ENCODE results near the gene MYO1F.
A peak's percentile ranks its signal among the peaks of the same experiment; 100 is the strongest.
"Not testable (repeated sequence)": the region's sequence is repeated elsewhere in the genome, so short reads cannot be mapped to it uniquely, and the experiment has no call there.

Gene MYO1F

DNA sequence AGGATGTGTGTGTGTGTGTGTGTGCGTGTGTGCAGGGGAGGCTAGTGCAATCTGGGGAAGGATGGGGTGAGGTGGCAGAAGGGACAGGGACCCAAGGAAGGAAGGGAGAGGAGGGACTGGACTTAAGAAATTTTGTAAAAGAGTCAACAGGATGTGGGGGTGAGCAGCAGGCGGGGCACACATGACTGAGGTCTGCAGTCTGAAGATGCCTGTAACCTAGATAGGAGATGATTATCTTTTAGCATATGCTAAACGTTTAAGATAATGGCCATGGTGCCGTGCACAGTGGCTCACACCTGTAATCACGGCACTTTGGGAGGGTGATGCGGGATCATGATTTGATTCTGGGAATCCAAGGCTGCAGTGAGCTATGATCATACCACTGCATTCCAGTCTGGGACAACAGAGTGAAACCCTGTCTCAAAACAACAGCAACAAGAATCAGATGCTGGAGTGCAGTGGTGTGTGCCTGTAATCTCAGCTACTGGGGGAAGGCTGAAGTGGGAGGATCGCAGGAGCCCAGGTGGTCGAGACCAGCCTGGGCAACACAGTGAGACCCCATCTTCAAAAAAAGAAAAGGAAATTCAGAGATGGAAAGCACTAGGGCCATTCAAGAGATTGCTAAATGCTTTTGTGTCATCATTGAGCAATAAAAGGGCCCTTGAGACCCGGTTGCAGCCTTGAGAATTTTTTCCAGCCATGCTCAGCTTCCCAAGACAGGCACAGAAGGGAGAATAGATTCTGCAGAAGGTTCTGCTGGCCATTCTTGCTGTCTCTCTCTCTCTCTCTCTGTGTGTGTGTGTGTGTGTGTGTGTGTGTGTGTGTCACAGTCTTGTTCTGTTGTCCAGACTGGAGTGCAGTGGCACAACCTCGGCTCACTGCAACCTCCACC is 59.4 kb downstream of the MYO1F start:
- DNase-seq (ENCODE audit: low read depth in 2 of 2): no peak

DNA sequence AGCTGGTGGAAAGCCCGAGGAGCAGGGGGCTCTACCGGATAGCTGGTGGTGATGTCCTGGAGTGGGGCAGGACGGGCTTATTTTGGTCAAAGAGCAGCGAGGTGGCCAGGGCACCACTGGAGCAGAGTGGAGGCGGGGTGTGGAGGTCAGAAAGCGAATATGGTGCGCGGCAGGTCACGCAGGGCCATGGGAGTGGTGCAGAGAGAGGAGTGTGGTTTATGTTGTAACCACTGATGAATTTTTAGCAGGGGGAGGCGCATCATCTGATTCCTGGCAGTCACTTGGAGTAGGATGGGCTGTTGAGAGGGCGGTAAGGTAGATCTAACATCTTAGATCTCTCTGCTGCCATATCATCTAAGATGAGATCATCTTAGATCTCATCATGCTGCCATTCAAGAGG is 61.9 kb downstream of the MYO1F start:
- no peak for DNase-seq (ENCODE audit: low read depth in 2 of 2)

DNA sequence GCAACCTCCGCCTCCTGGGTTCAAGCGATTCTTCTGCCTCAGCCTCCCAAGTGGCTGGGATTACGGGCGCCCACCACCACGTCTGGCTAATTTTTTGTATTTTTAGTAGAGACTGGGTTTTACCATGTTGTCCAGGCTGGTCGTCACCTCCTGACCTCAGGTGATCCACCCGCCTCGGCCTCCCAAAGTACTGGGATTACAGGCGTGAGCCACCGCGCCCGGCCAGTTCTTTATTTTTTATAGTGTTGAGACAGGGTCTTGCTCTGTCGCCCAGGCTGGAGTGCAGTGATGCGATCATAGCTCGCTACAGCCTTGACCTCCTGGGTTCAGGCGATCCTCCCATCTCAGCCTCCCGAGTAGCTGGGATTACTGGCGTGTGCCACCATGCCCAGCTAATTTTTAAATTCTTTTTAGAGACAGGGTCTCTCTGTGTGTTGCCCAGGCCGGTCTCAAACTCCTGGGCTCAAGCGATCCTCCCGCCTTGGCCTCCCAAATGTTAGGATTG is 62.7 kb downstream of the MYO1F start:
- DNase-seq (ENCODE audit: low read depth in 2 of 2): not testable (repeated sequence)

DNA sequence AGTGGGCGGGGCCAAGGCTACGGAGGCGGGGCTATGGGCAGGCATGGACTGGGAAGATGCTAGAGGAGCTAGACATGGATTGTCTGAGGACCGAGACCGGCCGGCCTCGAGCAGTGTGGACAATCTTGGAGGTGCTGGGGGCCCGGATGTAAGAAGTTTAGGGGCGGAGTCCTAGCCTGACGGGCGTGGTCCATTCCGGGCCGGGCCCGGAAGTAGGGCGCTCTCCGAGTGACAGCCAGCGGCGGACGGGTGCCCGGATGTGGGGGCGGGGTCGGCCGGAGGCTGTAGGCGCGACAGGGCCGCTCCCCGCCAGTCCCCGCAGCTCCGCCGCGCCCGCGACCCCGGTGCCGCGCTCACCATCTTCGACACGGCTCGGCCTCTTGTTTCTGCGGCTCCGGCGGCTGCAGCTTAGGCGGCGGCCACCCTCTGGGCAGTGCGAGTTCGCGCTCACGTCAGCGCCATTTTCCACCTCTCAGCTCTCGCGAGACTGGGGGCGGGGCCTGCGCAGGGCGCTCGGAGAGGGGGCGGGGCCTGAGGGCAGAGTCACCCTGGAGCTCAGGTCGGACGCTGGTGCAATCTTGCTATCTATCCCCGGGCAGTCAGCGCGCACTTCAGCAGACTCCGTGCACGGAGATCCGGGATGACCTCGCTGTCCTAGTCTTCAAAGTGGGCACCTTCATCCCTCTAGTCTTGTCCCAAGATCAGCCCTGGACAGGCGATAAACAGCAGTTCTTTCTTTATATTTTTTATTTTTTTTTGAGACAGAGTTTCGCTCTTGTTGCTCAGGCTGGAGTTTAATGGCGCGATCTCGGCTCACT is 63.3 kb downstream of the MYO1F start, which contains the start of gene ZNF414:
Gene ZNF414, minus strand, starts transcription at position 481 of the 818 bp plus-strand sequence. Its CDS starts 121 bp downstream, at position 360.
- DNase-seq (ENCODE audit: low read depth in 2 of 2): peak; percentile 97 to 99

DNA sequence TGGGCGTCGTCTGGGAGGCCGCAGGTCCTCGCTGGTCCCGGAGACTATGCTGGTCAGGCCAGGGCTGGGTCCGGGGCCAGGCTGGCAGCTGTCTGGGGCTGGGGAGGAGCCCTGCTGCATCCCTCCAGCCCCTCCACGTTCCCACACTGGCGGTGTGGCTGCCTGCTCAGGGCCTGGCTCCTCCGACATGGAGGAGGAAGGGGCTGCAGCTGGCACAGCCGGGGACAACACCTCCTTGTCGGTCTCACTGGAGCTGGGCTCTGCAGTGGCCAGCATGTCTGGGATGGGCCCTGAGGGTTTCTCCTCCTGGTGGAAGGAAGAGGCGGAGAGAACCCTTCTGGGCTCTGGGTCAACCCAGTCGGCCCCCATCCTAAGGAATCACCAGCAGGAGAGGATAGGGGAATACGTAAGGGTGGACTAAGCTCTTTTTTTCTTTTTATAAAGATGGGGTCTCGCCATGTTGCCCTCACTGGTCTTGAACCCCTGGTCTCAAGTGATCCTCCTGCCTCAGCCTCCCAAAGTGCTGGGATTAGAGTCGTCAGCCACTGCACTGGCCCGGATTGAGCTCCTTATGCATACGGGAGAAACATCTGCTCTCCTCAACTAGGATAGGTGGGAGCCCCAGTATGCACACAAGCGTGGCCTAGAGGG is 64.1 kb downstream of the MYO1F start:
- DNase-seq (ENCODE audit: low read depth in 2 of 2): no peak

DNA sequence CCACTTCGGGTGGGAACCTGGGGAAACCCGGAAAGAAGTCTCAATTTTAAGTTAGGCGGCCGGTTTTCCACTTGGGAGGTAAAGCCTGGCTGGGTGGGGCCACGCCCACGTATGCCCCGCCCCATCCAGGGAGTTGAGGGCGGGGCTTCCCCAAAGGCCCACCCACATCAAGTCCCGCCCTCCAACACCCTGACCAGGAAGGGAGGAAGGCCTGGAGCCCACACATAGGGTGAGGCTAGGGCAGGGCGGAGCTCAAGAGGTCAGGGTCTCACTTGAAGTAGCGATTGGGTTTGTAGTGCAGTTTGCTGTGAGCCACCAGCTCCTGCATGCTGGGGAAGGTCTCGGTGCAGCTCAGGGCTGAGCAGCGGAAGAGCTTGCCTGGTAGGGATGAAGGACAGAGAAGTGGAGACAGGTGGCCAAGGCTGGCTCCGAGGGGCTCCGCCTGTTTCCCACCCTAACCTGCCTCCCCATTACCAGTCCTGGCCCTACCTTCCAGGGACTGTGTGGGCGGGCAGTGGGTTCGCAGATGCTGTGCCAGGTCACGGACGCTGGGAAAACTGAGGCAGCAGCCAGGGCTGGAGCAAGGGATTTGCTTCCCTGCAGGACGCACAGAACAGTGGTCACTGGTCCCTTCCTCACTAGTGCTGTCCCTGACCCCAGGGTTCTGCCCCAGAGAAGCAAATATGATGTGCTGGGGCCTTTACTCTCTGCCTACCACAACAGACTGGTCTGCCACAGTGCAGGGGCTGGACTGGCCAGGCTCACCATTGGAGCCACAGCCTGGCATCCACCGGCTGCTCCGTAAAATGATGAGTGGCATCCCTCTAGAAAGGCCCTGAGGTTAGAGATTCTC is 64.9 kb downstream of the MYO1F start:
- DNase-seq (ENCODE audit: low read depth in 2 of 2): no peak

DNA sequence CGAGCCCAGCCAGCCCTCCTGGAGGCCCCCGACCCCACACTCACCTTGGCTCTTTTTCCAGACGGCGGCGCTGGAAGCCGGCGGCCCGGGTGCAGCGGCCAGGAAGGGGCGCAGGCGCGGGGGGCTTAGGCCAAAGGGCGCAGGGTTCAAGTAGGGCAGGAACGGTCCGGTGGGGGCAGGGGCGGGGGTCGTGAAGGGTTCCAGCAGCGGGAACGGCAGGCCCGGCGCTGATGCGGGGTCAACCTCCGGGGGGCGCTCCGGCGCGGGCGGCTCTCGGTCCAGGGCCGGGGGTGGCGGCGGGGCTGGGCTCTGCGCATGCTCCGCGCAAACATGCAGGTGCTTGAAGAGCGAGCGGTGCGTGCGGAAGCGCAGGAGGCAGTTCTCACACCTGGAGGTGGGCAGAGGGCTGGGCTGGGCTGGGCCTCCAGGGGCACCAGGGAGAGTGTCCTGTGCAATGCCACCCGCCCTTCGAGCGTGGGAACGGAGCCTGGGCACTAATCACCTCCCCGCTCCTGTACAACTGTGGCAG is 65.6 kb downstream of the MYO1F start:
- DNase-seq (ENCODE audit: low read depth in 2 of 2): no peak

DNA sequence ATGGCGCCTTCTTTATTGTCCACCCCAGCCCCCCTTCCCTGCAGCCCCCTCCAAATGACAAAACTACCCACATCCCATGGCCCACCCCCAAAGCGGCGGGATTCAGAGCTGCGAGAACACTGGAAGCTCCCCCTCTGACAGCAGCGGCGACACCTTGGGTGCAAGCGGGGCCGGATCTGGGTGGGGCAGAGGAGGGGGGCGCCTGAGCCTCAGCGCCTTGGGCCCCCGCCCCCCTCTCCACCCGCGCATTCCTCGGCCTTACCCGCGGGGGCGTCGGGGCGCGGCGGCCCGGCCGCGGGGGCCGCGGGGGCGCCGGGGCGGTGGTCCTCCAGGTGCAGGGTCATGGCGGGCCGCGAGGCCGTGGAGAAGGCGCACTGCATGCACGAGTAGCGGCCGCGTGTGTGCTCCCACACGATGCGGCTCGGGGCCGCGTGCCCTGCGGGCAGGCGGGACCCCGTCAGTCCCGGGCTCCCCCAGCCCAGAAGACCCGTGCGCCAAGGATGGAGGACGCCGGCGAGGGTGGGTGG is 66.6 kb downstream of the MYO1F start:
- DNase-seq (ENCODE audit: low read depth in 2 of 2): no peak

DNA sequence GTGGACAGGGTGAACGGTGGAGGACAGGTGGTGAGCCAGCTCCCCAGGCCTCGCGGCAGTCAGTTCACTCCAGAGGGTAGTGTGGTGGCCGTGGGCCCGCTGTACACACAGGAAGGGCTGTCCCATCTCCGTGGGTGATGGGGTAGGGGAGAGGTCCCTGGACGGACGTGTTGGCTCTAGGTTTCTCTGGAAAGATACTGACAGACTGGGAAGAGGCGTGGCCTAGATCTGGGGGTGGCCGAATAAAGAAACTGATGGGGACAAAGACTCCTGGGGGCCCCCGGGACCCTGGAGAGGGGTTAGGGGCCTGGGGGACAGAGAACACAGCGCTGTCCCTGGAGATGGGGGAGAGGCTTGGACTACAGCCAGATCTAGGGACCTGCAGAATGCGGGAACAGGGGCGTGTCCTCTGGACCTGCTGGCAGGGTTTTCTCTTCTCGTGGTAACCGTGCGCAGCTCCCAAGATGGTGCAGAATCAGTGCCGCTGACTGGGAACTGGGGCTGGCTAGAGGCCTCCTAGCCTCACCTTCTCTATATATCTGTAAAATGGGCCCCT is 70.8 kb downstream of the MYO1F start:
- DNase-seq (ENCODE audit: low read depth in 2 of 2): no peak

DNA sequence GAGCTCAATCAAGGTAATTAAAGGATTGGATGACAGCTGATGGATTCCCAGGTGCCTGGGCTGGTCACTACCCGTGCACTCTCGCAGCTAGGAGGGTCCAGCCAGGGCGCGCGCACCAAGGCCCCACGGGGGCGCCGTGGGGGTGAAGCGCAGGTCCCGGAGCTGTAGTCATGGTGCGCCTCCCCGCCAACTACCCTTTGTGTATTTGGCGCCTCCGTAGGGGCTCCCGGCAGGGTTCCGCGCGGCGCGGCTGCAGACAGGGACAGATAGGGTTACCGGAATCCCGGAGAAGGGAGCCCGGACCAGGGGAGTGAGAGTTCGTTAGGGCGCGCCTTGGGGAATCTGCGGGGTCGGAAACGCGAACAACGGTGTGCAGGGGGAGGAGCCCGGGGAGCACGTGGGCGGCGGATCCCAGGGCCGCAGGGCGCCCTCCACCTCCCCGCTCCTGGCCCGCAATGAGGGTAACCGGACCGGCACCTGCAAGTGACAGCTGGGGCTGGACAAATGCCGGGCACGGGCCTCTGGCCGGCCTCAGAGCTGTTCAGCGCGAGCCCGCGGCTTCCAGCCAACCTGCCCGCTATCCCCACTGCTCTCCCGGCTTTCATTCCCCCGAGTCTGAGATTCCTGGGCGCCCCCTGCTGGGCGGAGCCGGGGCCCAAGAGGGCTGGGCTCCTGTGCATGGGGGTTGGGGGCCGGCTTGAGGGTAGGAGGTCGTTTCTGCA is 71.4 kb downstream of the MYO1F start:
- DNase-seq (ENCODE audit: low read depth in 2 of 2): peak; percentile 68 to 73

DNA sequence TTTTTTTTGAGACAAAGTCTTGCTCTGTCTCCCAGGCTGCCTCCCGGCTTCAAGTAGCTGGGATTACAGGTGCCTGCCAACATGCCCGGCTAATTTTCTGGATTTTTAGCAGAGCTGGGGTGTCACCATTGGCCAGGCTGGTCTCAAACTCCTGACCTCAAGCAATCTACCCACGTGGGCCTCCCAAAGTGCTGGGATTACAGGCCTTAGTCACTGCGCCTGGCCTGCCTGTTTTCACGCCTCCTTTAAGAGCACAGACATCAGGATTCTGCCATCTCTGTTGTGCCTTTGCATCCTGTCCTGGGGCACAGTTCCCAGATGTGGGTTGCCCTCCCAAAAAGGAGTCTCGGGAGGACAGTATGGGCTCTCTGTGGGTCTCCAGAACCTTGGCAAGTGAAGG is 72.3 kb downstream of the MYO1F start:
- DNase-seq (ENCODE audit: low read depth in 2 of 2): no peak

DNA sequence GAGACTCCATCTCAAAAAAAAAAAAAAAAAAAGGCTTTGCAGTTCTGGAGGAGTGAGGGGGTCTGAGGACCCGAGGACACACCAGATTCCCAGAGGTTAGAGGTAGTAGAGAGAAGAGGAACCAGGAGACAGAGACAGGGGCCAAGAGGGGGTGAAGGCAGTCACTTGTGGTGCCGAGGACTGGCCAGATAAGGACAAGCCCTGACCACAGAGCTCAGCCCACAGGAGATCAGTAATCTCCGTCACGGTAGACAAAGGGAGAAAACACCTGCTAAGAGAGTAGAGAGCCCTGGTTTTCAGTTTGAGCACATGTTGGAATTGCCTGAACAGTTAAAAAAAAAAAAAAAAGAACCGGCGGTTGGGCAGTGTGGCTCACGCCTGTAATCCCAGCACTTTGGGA is 73.1 kb downstream of the MYO1F start:
- no peak for DNase-seq (ENCODE audit: low read depth in 2 of 2)

DNA sequence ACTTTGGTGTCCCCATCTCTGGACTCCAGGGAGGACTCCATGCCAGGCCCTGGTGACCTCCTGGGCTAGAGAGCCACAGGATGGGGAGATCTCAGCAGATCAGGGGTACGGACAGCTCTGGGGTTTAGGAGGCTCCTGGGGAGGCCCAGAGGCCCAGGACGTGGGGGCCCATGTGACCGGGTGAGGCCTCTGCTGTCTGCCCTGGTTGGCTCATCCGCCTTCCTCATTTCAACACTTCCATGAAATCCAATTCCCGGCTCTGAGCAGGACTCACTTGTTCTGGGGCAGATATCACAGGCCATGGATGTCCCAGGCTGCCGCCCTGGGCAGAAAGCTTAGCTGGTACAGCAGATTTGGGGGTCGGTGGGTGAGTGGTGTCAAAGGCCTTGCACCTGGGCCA is 73.7 kb downstream of the MYO1F start:
- DNase-seq (ENCODE audit: low read depth in 2 of 2): no peak

DNA sequence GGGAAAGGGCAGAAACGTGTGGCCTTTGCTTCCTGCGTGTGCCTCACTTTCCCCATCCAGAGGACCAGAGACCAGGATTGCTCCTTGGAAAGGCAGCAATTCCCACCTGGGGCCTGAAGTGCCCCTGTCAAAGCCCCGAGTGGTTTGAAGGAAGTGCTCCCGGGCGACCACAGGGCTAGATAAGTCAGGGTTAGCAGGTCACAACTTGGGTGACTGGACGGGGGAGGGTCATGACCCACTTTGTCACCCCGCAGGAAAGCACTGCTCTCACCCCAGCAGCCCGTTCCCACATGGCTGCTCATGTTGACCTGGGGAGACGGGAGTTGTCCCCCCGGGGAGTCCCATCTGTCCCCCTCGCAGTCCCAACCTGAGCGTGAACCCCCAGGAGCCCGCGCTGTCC is 75.3 kb downstream of the MYO1F start:
- DNase-seq (ENCODE audit: low read depth in 2 of 2): no peak

DNA sequence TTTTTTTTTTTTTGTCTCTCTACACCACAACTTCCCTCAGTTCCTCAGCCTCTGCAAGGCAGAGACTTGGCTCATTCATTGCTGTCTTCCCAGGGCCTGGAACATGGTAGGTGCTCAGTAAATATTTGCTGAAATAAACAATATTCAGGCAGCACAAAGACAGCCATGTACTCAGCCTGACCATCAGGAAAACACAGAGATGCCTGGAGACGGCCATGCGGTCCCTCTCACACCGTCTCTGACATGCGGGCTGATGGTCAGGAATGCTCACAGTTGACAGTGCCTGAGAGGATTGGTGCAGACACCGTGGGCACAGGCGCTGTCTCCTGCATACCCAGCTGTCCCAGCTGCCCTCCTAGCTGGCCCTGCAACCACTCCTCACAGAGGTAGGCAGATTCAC is 75.7 kb downstream of the MYO1F start:
- DNase-seq (ENCODE audit: low read depth in 2 of 2): no peak

DNA sequence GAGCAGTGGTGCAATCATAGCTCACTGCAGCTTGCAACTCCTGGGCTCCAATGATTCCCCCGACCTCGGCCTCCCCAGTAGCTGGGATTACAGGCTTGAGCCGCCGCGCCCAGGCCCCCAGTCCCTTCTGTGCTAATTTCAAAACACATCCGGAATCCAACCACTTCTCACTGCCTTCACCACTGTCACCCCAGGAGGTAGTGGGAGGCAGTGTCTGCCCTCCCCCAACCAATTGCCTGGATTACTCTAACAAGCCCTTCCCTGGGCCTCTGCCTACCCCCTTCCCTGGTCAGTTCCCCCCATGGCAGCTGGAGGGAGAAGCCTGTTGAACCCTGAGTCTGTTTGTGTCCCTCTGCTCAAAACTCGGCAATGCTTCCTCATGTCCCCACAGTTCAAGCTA is 77.1 kb downstream of the MYO1F start:
- no peak for DNase-seq (ENCODE audit: low read depth in 2 of 2)

DNA sequence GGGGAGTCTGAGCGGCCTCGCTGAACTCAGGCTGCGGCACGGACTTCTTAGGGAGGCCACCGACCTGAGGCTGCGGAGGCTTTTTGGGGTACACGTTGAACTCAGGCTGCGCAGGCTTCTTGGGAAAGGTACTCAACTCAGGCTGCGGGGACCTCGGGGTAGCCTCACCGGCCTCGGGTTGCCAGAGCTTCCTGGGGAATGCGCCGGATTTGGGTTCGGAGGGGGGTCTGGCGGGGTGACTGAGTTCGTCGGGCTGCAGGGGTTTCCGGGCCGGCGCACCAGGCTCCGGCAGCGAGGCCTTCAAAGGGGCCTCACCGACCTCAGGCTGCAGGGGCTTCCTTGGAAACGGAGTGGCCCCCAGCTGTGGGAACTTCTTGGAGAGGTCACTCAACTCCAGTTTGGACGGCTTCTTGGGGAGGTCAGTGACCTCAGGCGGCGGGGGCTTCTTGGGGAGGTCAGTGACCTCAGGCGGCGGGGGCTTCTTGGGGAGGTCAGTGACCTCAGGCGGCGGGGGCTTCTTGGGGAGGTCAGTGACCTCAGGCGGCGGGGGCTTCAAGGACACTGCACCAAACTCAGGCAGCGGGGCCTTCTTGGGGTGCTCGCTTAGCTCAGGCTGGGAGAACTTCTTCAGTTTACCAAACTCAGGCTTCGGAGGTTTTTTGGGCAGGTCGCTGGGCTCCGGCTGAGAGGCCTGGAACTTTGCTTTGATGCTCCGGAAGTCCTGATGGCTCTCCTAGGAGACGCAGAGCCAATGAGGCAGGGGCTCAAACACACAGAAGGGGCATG is 78.0 kb downstream of the MYO1F start:
- no peak for DNase-seq (ENCODE audit: low read depth in 2 of 2)

DNA sequence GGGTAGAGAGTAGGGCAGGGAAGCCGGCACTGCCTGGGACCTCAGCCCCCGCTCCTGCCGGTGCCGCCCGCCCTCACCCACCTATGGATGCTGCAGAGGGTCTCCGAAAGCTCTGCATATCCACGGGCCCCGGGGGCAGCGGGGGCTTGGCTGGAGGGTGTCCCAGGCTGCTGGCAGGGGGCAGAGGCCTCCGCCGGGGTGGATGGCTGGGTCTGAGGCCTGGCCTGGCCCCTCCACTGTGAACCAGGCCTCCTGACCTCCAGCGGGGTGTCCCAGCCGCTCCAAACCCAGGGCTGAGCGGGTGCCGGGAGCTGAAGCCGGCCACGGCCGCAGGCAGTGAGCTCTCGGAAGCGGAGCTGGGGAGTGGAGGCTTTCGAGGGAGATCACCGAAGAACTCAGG is 78.9 kb downstream of the MYO1F start:
- DNase-seq (ENCODE audit: low read depth in 2 of 2): no peak

DNA sequence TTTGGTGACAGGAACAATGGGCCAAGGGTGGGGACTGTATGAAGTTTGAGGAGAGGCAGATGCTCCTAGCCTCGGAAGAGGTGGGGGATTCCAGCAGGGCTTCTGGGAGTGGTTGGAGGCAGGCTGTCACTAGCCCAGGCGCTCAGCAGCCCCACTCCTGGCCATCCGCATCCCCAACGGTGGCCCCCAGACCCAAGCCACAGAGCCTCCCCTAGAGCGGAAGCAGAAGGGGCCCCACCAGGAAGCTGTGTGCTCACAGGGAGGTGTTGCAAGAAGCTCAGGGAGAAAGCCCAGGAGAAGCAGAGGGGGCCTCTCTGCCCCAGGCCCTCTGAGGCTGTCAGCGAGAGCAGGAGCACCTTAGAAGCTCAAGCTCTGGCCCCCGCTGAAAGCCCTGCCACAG is 83.1 kb downstream of the MYO1F start:
- DNase-seq (ENCODE audit: low read depth in 2 of 2): no peak
